ENCODE data around the gene TDRD12.
"Not testable (repeated sequence)": the region's sequence is repeated elsewhere in the genome, so short reads cannot be mapped to it uniquely, and the experiment has no call there.

The TDRD12 gene

DNA sequence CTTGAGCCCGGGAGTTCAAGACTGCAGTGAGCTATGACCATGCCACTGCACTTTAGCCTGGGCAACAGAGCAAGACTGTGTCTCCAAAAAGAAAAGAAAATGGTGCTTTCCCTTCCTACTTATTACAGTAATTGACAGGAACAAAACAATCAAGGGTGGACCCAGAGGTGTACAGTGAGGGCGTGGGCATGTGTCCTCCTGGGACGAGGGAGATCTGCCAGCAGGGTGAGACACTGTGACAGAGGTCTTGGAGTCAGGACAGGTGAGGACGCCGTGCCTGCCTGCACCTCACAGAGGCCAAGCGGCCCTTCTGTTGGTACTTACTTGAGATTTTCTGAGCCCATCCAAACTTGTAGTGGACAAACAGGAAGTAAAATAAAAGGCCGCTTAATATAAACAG, 113.3 kb downstream of the TDRD12 start:
- DNase-seq: not testable (repeated sequence)

DNA sequence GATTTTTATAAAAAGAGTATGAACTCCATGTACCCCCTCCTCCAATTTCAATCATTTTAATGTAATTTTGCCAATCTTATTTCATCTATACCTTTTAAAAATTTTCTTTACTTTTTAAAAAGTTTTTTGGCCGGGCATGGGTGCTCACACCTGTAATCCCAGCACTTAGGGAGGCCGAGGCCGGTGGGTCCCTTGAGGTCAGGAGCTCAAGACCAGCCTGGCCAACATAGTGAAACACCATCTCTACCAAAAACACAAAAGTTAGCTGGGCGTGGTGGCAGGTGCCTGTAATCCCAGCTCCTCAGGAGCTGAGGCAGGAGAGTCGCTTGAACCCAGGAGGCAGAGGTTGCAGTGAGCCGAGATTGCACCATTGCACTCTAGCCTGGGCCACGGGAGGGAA, 113.8 kb downstream of the TDRD12 start:
- not testable (repeated sequence) for DNase-seq

DNA sequence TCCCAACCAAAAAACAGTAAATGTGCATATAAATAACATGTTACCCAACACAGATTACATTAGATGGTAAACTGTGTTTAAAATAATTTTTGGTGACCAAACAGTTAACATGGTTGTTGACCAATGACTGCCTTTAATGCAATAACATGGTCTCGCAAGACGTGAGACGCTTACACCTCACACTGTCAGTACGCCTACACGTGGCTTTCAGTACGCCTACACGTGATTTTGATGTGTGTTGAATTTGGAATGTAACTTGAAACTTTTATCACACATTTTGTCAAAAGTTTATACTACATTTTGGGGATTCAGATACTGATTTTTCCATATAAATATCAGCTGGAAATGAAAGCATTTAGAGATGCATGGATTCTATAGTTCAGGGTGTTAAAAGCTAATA, 118.0 kb downstream of the TDRD12 start:
- DNase-seq: no peak

DNA sequence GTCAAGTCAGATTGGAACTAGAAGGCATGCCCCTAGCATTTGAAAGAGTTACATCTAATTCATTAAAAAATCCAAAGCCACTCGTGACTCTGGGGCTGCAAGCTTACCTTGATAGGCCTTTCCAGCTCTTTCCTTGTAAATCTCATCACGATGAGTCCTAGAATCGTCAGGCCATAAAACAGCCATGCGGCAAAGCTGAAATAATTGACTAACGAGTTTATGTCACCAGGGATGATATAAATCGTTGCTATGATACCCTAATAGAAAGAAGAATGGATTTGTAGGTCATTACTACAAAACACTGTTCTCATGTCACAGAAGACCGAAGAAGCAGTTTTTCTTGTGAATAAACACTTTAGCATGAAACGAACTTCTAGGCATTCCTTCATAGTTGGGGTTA, 122.5 kb downstream of the TDRD12 start:
- DNase-seq: no peak

DNA sequence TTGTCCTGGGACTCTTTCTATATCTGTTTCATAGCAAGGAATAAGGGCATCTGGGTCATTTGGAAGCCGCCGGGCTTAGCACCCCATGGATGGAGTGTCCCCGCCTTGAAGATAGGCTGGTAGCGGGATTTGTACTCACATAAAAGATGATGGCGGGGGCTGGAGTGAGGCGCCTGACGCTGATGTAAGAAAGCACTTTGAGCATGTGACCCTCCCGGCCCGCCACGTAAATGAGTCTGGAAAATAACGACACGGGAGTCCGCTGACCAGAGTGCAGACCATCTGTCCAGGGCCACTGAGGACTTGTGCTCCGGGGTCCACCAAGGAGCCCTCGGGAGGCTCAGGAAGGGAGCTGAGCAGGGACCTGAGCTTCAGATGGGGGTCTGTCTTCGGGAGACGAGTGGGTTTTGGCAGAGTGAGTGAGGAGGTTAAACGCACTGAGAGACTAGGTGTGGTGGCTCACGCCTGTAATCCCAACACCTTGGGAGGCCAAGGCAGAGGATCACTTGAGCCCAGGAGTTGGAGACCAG, 124.2 kb downstream of the TDRD12 start:
- DNase-seq: no peak

DNA sequence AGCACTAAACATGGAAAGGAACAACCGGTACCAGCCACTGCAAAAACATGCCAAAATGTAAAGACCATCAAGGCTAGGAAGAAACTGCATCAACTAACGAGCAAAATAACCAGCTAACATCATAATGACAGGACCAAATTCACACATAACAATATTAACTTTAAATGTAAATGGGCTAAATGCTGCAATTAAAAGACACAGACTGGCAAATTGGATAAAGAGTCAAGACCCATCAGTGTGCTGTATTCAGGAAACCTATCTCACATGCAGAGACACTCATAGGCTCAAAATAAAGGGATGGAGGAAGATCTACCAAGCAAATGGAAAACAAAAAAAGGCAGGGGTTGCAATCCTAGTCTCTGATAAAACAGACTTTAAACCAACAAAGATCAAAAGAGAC, 128.5 kb downstream of the TDRD12 start:
- DNase-seq: not testable (repeated sequence)

DNA sequence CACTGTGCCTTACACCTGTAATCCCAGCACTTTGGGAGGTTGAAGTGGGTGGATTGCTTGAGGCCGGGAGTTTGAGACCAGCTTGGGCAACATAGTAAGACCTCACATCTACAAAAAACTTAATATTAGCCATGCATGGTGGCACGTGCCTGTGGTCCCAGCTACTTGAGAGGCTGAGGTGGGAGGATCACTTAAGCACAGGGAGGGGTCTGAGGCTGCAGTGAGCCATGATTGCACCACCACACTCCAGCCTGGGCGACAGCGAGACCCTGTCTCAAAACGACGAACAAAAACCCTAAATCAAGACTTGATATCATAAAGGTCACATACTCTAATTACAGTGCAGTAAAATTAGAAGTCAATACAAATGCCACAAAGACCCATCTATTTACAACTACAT, 132.6 kb downstream of the TDRD12 start:
- DNase-seq: no peak

DNA sequence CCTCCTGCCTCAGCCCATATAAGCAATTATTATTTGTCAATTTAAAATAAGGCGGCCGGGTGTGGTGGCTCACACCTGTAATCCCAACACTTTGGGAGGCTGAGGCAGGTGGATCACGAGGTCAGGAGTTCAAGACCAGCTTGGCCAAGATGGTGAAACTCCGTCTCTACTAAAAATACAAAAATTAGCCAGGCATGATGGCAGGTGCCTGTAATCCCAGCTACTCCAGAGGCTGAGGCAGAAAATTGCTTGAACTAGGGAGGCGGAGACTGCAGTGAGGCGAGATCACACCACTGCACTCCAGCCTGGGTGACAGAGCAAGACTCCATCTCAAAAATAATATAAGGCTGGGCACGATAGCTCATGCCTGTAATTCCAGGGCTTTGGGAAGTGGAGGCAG, 137.3 kb downstream of the TDRD12 start:
- DNase-seq: not testable (repeated sequence)

DNA sequence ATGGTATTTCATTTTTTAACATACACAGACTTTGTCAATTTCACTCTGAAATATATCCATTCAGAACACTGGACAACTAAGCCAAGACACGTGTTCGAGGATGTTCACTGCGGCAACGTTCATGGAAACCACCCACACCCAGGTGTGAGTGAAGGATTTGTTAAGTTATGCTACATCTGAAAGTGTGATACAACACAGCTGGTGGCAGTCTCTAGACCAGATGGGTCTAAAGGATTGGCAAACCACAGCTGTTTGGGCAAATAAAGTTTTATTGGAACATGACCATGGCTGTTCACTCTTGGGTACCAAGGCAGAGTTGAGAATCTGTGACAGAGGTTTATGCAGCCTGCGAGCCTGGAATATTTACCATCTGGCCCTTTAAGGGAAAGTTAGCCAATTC, 138.0 kb downstream of the TDRD12 start:
- no peak for DNase-seq

DNA sequence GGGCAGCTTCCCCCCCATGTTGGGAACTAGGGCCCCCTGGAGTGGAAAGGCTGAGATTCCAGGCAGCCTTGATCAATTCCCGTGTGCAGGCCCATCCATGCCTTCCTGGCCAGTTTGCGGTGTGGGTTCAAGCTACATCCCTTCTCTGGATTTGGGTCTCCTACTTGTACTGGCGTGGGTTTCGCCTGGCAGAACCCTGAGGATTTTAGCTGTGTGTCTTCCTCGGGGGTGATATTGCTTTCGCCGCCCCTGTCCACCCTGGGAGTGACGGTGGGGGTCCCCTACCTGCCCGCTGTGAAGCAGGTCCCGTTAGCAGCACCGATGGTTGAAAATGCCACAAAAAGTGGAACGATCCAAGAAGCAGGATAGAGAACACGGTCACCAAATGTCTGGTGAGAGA, 138.6 kb downstream of the TDRD12 start:
- DNase-seq: no peak

DNA sequence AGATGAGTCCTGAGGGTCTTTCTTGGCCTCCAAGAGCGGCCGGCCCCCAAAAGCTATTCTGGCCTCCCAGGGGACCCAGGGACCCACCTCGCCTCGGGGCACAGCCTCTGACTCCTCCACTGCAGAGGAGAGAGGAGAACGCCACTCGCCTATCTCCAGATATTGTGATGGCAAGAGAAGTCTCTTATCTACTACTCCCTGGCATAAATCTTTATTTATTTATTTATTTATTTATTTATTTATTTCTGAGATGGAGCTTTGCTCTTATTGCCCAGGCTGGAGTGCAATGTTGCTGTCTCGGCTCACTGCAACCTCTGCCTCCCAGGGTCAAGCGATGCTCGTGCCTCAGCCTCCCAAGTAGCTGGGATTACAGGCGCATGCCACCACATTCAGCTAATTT, 139.0 kb downstream of the TDRD12 start:
- DNase-seq: no peak

DNA sequence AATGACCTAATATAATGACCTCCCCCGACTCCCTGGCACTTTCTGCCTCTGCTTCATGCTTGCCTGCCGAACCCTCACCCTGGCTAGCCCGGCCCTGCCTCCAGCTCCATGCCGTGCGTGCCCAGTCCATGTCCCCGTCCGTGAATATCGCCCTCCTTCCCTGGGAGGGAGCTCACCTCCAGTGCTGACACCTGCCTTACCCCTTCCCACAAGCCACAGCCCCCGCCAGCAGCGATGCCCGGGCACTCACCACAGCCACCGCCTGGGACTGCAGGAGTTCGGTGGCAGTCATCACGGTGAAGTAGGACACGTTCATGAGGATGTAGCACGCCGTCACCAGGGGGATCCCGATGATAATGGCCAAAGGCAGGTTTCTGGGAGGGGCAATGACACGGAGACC, 140.0 kb downstream of the TDRD12 start:
- no peak for DNase-seq

DNA sequence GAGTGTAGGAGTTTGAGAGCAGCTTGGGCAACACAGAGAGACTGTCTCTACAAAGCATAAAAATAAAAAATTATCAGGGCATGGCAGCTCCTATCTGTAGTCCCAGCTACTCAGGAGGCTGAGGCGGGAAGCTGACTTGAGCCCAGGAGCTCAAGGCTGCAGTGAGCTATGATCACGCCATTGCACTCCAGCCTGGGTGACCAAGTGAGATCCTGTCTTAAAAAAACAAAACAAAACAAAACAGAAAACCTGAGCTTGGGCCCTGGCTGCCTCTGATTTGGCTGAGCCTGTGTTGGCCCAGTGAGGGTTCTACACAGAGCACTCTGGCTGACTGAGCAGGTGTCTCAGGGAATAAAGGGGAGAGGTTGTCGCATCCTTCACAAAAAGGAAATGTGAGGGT, 142.0 kb downstream of the TDRD12 start:
- DNase-seq: no peak

DNA sequence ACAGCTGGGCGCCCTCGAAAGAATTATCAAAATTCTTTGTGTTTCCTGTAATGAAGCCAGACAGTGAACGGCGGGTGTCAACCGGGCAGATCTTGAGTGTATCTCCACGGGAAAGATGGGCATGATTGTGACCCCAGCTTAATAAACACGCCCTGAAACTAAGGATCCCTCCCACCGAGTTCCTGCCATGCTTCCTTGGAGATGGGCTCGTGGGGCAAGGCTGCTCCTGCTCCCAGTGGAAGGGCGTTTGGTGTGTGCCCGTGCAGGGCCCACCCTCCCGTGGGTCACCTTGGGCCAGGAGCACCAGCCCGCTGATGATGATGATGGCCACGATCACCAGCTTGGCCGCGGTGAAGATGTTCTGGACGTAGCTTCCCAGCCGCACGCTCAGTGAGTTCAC, 142.6 kb downstream of the TDRD12 start:
- DNase-seq: no peak

DNA sequence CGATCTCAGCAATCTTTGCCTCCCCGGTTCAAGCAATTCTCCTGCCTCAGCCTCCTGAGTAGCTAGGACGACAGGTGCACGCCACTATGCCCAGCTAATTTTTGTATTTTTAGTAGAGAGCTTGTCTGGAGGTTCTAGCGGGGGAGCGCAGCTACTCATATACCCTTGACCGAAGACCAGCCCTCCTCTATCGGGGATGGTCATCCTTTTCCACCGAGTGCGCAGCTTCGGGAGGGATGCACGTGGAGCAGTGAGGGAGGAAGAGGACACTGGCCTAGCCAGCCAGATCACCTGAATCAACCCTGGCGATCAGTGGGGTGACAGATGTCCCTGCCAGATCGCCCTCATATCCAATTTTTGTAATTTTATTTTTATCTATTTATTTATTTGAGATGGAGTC, 143.2 kb downstream of the TDRD12 start:
- DNase-seq: no peak

DNA sequence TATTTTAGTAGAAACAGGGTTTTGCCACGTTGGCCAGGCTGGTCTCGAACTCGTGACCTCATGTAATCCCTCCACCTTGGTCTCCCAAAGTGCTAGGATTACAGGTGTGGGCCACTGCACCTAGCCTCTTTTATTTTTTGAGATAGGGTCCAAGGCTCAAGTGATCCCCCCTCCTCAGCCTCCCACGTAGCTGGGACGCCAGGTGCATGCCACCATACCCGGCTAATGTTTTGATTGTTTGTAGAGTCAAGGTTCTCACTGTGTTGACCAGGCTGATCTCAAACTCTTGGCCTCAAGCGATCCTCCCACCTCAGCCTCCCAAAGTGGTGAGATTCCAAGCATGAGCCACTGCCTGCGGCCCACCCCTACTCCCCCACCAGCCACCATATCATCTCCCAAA, 143.7 kb downstream of the TDRD12 start:
- DNase-seq: no peak

DNA sequence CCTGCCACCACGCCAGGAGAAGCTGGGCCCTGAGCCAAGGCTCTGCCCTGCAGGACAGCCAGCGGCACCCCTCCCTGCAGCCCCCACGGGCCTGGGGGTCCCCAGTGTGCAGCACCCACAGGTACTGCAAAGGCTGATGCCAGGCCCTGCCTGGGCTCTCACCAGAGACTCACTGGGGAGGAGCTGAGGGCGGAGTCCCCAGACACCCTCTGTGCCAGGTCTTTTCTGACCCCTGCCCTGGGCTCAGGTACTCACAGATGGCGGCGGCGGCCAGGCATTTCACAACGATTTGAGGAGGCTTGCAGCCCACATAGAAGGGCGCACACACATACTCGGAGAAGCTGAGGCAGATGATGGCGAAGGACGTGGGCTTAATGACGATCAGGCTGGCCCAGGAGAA, 144.3 kb downstream of the TDRD12 start:
- no peak for DNase-seq

DNA sequence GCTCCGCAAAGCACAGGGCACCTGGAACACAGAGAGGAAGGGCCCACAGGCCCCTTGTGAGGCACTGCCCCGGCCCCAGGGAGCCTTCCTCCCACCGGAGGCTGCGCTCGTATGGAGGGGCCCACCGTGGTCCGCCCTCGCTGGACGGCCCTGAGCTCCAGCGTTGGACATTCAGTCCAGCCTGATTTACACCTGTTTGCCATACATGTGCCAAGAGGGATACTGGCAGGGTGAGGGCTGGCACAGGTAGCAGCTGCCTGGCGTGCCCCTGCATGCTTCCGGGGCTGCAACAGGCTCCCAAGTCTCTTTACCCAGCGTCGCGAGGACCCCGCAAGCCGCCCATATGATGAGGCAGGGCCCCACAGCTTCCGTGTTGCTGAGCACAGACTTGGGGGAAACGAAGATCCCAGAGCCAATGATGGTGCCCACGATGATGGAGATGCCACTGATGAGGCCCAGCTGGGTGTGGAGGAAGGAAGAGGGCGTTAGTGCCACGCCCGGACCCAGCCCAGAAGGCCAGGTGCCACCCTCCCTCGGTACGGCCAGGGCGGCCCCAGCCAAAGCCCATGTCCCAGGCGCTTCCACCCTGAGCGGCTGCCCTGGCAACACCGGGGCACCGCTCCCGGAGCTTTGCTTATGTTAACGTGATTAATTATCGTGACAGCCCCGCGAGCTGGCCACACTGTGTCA, 144.9 kb downstream of the TDRD12 start:
- no peak for DNase-seq

DNA sequence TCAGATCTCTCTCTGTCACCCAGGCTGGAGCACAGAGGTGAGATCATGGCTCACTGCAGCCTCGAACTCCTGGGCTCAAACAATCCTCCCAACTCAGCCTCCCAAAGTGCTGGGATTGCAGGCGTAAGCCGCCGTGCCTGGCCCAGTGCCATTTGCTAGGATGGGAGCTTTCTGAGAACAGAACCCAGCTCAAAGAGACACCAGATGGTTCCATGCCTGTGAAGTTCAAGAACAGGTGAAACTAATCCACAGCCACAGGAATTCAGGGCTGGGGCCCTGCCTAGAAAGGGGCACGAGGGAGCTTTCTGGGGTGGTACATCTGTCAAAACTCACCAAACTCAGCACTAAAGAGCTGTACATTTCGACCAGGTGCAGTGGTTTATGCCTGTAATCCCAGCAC, 145.8 kb downstream of the TDRD12 start:
- DNase-seq: no peak

DNA sequence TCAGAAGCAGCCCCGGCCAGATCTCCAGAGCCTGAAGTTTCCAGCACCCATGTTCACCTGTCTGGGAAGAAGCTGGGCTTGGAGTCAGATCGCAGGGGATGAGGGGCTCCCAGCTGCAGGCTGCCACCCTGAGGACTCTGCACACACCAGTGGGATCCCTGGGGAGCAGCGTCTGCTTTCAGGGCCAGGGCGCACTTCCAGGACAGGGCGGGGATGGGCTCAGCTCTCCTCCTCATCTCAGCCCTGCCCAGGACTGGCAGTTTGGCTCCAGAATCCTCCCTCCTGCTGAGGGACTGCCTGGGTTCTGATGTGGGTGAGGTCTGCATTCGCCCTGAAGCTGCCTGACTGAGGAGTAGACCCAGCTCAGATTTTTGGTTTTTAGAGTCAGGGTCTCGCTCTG, 146.5 kb downstream of the TDRD12 start:
- no peak for DNase-seq

DNA sequence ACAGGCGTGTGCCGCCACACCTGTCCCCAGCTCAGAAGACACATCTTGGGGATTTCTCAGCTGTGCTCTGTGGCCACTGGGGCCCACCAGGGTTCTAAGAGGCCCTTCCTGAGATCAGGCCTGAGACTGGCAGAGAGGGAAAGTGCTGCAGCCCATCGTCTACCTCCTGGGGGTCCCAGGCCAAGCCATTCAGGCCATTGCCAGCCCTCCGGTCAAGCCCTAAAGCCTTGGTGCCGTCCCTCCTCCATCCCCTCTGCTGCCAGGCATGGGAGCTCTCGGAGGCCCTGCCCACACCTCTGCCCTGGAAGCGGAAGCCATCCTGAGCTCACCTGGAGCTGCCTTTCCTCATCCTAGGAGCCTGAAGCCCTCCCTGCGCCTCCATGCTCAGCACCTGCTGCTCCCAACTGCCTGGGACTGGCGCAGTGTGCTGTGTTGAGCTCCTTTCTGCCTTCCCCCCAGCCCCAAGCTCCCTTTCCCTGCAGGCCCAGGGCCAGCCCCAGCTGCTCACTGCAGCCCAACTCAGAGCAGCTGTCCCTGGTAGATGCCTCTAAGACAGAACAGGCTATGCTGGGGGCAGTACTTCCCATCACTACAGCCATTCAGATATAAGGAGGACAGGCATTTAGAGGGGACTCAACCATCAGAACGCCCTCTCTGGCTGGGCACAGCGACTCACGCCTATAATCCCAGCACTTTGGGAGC, 147.1 kb downstream of the TDRD12 start:
- no peak for DNase-seq

DNA sequence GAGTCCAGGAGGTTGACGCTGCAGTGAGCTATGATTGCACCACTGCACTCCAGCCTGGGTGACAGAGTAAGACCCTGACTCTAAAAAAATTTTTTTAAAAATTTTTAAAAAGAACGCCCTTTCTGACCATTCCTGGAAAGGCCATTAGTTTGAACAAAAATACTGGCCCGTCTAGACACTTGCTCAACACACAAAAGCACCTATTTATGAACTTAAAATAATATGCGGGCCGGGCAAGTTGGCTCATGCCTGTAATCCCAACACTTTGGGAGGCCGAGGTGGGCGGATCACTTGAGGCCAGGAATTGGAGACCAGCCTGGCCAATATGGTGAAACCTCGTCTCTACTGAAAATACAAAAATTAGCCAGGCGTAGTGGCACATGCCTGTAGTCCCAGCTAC, 147.9 kb downstream of the TDRD12 start:
- DNase-seq: not testable (repeated sequence)

DNA sequence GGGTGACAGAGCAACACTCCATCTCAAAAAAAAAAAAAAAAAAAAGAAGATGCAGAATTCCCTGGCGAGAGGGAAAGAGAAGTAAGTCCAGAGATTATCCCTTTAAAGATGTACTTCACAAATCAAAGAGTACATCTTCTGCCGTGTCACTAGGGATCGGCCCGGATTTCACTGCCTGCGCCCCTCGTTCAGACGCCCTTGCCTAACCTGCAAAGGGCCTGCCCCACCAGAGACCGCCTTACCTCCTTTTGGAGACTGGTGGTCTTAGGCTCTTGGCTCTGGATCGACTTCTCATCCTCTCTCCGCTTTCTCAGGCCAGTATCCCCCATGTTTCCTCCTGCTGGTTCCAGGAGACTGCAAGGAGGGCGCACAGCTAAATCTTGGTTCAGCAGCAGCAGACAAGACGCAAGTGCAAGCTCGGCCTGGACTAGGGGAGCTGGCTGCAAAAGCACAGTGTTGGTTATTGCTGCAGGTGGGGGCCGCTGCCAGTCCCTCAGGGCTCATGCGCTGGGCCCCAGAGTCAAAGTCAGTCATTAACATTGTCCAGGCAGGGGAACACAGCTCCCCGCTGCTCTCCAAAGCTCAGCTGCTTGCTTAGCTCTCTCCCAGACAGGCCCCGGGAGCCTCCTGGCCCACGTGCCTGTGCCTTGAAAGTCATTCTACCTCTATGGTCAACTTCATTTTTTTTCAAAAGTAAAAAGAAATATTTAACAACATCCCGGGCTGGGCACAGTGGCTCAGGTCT, 148.8 kb downstream of the TDRD12 start:
- no peak for DNase-seq
